Thoracic aorta (tissue), 2 donors: ENCODE data around the gene GRIA3. TPM values are rescaled to one million over a fixed set of nuclear protein-coding genes. Genes with fewer than 3 reads are reported as not detected.

Source experiments
- ATAC-seq: fragments of 150-250 bp; one replicate; pipeline ENCODE4 v1.8.0; 2017; ENCODE audit warnings: low read depth; ENCODE audit not compliant: insufficient number of reproducible peaks, low FRiP score
- DNase-seq: peaks from one replicate; pipeline ENCODE4 v3.0.0-alpha.2; 2020; ENCODE audit warnings: low spot score
- H3K27ac ChIP-seq, 2 donors: fragments of 200-600 bp; sonication (generic); 1 replicate in 1 of 2; 2 replicates in 1 of 2; pipeline ENCODE4 v1.5.1; 2016; ENCODE audit warnings: mild to moderate bottlenecking in 2 of 2, moderate library complexity in 2 of 2
- H3K27me3 ChIP-seq: fragments of 200-600 bp; sonication (generic); replicated peaks from 2 replicates; pipeline ENCODE4 v1.6.0; 2016; ENCODE audit warnings: mild to moderate bottlenecking; ENCODE audit not compliant: insufficient read depth
- H3K36me3 ChIP-seq: fragments of 200-600 bp; sonication (generic); one replicate; pipeline ENCODE4 v1.5.1; 2016
- H3K4me1 ChIP-seq, 2 donors: fragments of 200-600 bp; sonication (generic); 1 replicate in 1 of 2; 2 replicates in 1 of 2; pipeline versions ENCODE4 v1.5.1 to v1.6.0; 2016; ENCODE audit warnings: low read depth in 2 of 2, mild to moderate bottlenecking in 1 of 2; ENCODE audit not compliant: control insufficient read depth in 1 of 2
- H3K4me3 ChIP-seq: fragments of 200-600 bp; sonication (generic); 2 replicates; pipeline ENCODE4 v1.5.1; 2016; ENCODE audit warnings: mild to moderate bottlenecking
- H3K9me3 ChIP-seq: fragments of 200-600 bp; sonication (generic); 2 replicates; pipeline ENCODE4 v1.5.1; 2016
- total RNA-seq, 2 donors: library from RNA; depleted of rRNA; stranded (reverse); fragments of >200 nt; gene quantifications; one replicate each; pipeline versions ENCODE4 v1.1.0 to v1.2.3, GENCODE V29; 2016
- TF ChIP-seq, protein P1 (sequence below): fragments of 200-600 bp; sonication (generic); IDR thresholded peaks from one replicate; pipeline ENCODE4 v1.5.1; 2019; ENCODE audit warnings: antibody characterized with exemption

The GRIA3 gene
- total RNA-seq, 2 donors from 2014 or later = 6.0 to 7.9 TPM

DNA sequence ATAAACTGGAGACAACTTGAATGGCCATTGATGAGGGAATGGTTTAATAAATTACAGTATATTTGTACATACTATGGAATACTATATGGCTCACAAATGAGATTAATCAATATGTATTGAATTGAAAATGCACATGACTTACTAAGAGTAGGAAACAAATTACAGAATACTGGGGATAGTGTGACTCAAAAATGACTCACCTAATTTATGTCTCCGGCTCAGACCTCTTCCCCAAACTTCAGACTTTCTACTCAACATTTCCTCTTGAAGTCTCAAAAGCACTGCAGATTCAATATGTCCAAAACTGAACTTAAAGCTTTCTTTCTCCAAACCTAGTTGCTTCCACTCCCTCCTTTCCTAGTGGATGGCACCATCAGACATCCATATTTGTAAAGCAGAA is 28.8 kb upstream of the GRIA3 start:
- DNase-seq = no peak
- H3K9me3 ChIP-seq = no peaks in the 10 kb centered on the region
- no peaks in the 10 kb centered on the region for H3K27me3 ChIP-seq
- H3K36me3 ChIP-seq = no peaks in the 10 kb centered on the region
- no peak overlapping the region for H3K27ac ChIP-seq
- ATAC-seq = no peak
- TF ChIP-seq, protein P1, sequence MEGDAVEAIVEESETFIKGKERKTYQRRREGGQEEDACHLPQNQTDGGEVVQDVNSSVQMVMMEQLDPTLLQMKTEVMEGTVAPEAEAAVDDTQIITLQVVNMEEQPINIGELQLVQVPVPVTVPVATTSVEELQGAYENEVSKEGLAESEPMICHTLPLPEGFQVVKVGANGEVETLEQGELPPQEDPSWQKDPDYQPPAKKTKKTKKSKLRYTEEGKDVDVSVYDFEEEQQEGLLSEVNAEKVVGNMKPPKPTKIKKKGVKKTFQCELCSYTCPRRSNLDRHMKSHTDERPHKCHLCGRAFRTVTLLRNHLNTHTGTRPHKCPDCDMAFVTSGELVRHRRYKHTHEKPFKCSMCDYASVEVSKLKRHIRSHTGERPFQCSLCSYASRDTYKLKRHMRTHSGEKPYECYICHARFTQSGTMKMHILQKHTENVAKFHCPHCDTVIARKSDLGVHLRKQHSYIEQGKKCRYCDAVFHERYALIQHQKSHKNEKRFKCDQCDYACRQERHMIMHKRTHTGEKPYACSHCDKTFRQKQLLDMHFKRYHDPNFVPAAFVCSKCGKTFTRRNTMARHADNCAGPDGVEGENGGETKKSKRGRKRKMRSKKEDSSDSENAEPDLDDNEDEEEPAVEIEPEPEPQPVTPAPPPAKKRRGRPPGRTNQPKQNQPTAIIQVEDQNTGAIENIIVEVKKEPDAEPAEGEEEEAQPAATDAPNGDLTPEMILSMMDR = no peak
- no peak overlapping the region for H3K4me3 ChIP-seq
- no peaks in the 10 kb centered on the region for H3K4me1 ChIP-seq

DNA sequence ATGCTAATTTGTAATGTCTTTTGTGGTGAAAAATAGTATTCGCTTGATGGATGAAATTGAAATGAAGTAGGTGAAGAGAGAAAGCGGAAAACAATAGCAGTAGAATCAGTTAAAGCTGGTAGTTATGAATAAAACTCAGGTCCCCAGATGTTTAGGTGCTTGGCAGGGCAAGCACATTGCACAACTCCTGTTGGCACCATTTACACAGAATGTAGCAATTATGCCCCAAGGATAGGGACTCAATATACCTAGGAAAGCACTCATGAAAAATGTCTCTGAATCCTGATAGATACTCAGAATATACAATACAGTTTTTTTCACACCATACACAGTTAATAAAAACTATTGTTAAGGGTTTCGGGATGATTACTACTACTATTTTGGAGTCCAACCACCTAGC is 26.5 kb upstream of the GRIA3 start:
- no peak for DNase-seq
- no peaks in the 10 kb centered on the region for H3K9me3 ChIP-seq
- ATAC-seq = no peak
- H3K36me3 ChIP-seq = no peaks in the 10 kb centered on the region
- no peak overlapping the region for H3K27ac ChIP-seq
- no peaks in the 10 kb centered on the region for H3K27me3 ChIP-seq
- H3K4me3 ChIP-seq = no peak overlapping the region
- H3K4me1 ChIP-seq = no peaks in the 10 kb centered on the region
- TF ChIP-seq, protein P1 = no peak

DNA sequence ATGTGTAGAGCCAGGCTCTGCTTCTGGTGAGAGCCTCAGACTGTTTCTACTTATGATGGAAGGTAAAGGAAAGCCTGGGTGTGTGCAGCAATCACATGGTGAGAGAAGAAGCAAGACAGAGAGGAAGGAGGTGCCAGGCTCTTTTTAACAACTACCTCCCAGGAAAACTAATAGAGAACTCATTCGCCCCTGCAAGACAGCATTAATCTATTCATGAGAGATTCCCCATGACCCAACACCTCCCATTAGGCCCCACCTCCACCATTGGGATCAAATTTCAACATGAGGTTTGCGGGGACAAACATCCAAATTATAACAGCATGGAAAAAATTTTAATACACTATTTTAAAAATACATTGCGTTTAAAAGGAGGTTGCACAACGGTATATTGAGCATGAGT is 24.7 kb upstream of the GRIA3 start:
- no peak for DNase-seq
- Histone ChIP-seq H3K4me1 (no peaks in the 10 kb centered on the region), H3K9me3 (no peaks in the 10 kb centered on the region), H3K36me3 (no peaks in the 10 kb centered on the region), H3K27ac (no peak overlapping the region), H3K4me3 (no peak overlapping the region), H3K27me3 (no peaks in the 10 kb centered on the region)
- no peak for ATAC-seq
- TF ChIP-seq, protein P1 = no peak

DNA sequence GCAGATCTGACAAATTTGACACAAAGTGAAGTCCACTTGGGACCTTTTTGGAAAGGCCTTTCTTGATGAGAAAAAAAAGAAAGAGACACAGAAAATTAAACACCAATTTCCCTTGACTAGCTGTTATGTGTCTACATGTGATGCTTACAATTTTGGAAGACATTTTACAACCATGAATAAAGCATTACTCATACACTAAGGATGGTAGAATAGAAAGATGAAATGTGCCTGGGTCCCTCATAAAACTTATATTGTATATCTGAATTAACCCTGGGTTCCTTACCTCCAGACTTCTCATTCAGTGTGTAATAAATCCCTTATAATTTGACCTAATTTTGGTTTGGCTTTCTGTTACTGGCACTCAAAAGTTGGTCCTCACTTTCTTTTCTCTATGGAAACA is 16.5 kb upstream of the GRIA3 start:
- no peaks in the 10 kb centered on the region for H3K9me3 ChIP-seq
- H3K4me3 ChIP-seq = no peak overlapping the region
- no peak overlapping the region for H3K27ac ChIP-seq
- no peak for DNase-seq
- H3K27me3 ChIP-seq = no peaks in the 10 kb centered on the region
- TF ChIP-seq, protein P1 = no peak
- H3K36me3 ChIP-seq = no peaks in the 10 kb centered on the region
- no peaks in the 10 kb centered on the region for H3K4me1 ChIP-seq
- no peak for ATAC-seq

DNA sequence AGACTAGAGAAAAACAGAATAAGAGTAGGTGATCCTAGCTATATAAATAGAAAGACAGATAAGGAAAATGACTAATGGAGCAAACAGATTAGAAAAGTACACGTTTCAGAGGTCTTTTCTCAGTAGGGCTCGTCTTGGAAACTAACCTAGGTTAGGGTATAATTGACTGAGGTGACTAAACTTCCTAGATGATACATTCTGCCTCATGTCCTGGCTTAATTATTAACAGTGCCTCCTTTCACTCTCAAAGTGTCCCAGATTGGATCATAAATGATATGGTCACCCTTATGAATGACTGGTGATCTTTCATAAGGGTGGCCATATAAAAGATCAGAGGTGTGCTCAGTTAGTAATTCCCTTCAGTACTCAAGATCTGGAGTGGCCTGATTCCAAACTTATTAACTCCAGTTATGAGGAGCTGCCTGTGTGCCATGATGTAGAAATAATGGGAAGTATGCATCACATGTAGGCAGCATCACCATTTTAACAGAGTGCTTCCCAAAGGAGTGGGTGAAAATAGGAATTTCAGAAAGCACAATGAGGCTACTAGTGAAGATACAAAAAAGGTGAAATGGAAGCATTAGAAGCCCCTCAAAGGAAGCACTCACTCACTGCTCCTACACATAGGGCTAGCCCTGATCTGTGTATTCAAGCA is 14.7 kb upstream of the GRIA3 start:
- H3K27ac ChIP-seq = no peak overlapping the region
- no peaks in the 10 kb centered on the region for H3K36me3 ChIP-seq
- no peak for ATAC-seq
- no peak for DNase-seq
- TF ChIP-seq, protein P1 = no peak
- H3K27me3 ChIP-seq = no peaks in the 10 kb centered on the region
- H3K4me3 ChIP-seq = no peak overlapping the region
- H3K9me3 ChIP-seq = no peaks in the 10 kb centered on the region
- no peaks in the 10 kb centered on the region for H3K4me1 ChIP-seq
